HG03565 (cell line): ENCODE measurements around the gene HOXA5.

Experiments
- ATAC-seq: cut with Tn5 transposase; IDR thresholded peaks from one replicate; pipeline ENCODE4 v1.9.1; 2021; ENCODE audit warnings: mild to moderate bottlenecking, moderate library complexity; ENCODE audit not compliant: unreplicated experiment

The HOXA5 gene

GRCh38 chr7:27124096-27124901 lies 19.2 kb downstream of the HOXA5 start:
- no peak for ATAC-seq

DNA sequence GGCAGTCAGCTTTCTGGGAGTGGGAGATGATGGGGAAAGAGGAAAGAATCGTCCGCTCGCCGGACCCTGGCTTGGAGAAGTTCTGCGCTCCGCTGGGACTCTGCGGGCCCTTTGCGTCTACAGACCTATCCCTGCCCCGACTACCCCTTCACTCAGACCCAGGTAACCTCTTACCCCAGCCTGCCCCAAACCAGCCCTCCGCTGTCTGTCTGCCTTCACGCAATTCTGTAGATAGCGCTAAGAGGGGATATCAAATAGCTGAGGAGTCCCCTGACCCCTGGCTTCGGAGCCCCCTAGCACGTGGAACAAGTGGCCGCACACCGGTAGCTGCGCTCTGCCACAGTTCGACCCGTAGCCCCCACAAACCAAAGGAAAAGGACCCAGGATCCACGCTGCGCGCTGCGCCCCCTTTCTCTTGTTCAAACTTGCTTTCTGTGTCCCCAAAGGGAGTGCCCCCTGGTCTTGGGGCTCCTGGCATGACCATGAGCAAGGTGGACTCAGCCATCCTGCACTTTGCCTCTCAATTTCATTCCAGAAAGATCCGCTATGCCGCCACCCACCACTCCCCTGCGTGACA lies 19.9 kb downstream of the HOXA5 start:
- no peak for ATAC-seq

DNA sequence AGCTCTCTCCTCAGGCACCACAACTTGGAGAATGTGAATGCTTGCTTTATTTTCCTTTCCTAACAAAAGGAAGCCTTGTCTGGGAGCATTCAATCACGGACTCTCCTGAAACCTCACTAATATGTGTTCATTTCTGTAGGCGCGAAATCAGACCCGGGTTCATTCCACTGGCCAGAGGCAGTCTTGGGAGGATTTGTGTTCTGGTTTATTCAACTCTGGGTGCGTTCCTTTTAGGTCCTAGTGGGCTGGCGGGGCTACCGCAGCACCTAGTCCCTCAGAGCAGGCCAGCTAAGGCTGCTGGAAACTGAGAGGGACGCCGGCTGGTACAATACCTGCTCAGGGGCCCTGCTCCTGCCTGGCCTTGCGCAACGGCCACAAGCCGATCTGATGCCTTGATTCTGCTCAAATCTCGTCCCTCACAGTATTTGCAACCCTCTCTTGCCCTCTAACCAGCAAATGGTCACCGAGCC lies 20.4 kb downstream of the HOXA5 start:
- ATAC-seq: no peak

GRCh38 chr7:27122077-27122910 lies 21.2 kb downstream of the HOXA5 start:
- ATAC-seq: no peak

DNA sequence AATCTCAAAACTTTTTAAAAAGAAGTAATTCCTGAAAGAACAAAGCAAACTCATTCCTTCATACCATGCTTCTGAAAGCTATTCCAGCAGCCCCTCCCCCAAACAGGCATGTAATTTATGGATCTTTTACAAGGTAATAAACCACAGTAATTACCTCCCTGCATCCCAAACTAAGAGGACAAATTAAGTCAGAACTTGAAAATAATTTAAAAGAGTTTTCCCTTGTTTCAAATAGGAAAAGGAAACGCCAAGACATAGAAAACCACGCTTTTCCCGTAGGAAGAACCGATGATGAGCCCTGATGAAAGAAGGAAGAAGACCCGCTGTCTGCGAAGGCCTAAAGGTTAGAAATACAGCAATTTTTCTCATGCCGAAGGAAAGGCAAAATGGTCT lies 21.8 kb downstream of the HOXA5 start:
- no peak for ATAC-seq

GRCh38 chr7:27119412-27119911 lies 24.0 kb downstream of the HOXA5 start:
- ATAC-seq: no peak

GRCh38 chr7:27118580-27118979 lies 24.9 kb downstream of the HOXA5 start:
- no peak for ATAC-seq

DNA sequence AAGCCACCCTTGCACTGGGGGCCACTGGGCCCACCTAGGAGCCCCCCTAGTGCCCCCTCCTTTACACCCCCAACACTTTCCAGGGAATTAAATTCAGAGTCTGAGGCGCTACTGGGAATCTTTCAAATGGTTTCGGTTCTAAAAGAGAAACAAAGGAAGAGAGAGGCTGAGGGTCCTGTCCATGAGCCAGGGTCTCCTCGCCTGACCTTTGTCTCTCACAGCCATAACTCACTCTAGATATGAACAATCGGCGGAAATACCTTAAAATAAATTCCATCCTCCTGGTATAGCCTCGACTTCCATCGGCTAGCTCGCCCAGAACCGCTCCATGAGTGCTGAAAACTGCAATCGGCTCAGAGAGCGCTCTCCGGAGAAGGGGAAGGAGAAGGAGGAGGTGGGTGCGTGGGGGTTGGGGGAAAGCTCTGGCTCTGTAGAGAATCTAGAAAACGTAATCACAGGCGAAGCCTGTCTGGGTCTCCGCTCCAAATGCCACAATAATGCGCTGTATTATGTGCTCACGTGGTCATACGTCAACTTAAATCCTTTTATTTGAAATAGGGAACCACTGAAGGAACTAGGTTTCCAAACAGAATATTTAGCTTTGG lies 25.5 kb downstream of the HOXA5 start:
- ATAC-seq: no peak

GRCh38 chr7:27116962-27117886 lies 26.3 kb downstream of the HOXA5 start:
- no peak for ATAC-seq

- no peak for ATAC-seq
Measured at GRCh38 chr7:27116031-27116961, 27.2 kb downstream of the HOXA5 start.

DNA sequence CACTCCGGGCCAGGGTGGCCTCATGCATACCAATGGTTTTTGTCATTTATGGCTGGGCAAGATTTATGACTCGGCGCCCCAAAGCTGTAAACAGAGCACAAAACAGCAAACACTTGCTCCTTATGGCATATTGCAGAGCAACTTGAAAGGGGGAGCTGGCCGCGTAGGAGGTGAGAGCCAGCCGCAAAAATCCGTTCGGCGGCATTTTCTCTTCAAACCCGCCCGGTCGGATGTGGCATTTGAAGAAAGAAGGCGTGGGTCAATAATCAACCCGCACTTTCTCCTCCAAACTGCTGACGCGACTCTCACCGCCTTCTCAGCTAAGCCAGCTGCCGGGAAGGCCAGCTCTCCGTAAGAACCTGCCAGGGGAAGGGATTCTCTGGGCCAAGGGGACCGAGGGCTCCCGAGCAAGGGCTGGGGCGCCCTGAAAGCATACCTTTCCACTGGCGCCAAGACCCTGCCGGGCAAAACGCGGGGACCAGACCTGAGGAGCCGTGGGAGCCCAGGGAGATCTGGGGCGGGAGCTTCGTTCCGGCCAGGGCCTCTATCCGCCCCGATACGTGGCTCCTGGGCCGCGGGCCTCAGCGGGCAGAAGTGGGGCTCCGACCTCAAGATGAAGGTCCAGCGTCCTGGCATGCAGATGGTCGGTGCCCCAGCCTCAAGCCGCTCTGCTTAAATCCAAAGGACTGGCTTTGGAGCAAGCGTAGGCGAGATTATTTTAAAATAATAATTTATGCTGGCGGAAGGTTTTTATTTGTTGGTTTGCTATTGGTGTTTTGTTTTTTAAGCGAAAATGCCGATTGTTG lies 28.1 kb downstream of the HOXA5 start:
- no peak for ATAC-seq

DNA sequence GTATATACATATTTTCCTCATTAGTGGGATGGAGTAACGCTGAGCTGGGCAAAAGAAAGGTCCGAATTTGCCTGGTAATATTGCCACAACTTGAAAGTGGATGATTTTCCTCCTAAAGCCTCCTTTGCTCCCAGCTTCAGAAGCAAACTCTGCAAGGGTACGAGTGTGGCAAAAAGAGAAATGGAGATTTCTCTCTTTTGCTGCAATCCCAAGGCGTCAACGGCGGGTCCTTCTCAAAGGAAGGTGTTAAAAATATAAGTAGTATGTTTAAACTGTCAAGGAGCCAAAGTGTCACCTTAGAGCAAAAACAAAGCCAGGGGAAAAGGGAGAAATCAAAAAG lies 28.6 kb downstream of the HOXA5 start:
- no peak for ATAC-seq

DNA sequence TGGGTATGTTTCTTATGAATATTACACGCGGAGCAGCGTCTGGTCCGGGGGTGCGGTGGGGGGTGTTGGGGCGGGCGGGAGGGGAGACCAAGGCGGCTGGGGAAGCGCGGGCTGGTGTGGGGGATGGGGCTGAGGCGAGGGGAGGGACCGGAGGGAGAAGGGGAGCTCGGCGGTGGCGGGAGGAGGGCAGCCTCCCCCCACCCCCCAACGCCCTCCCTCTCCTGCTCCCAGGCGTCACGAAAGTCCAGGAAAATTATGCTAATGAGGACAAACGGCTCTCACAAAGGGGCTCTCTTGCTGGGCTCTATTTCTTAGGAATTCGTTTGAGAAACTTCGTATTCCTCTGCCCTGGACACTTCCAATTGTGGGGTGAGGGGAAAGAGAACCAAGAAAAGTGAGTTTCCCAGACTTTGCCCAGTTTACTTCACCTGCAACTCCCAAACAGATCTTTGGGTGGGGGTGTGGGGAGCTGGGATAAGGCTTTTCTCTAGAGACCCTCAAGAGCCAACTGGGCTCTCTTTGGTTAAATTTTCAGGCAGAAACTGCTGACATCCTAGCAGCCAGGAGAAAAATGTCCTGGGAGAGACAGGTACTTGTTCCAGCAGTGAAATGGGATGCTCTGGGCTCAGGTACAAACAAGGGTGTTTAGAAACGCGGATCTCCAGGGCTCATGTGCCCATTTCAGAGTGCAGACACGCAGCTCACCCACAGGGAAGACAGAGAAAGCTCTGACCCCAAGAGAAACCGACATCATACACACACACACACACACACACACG lies 29.3 kb downstream of the HOXA5 start:
- ATAC-seq: no peak

- ATAC-seq: no peak
Measured at GRCh38 chr7:27112955-27113949, 30.2 kb downstream of the HOXA5 start.

DNA sequence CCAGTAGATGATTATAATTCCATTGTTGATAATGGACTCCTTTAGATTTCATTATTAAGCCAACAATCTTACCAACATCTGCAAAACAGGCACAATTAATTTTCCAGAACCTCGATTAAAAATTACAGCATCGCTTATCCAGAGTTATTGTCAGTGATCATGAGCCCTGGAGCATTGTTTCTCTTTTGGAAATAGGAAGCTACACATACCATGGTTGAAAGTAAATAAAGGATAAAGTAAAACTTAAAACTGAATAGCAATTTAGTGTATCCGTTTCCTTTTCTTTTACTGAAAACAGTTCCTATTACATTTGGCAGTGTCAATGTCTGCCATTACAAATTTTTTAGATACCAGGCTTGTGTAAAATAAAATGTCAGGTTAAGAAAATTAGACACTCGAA lies 31.1 kb downstream of the HOXA5 start:
- ATAC-seq: no peak

GRCh38 chr7:27111751-27112277 lies 31.7 kb downstream of the HOXA5 start:
- no peak for ATAC-seq
